ENCODE measurements around the gene MGMT. TPM values are rescaled to one million over a fixed set of nuclear protein-coding genes. Genes with fewer than 3 reads are reported as not detected.

Gene MGMT
- total and polyA plus RNA-seq, 2 donors (not counting 3 experiments of a cell fraction or from before 2014, with no cell fraction given), result 15.0 to 15.2 TPM

GRCh38 chr10:129719415-129719739 lies 252.3 kb downstream of the MGMT start:
- FAIRE-seq (no peak), DNase-seq (ENCODE audit: low read depth, low spot score) (no peak)
- ChIA-PET POLR2A (no interaction called here), CTCF (no interaction called here)
- H3K9me1 ChIP-seq (replicated peaks; ENCODE audit: control insufficient read depth, extremely low read depth, insufficient read depth, low read length), result no peaks in the 10 kb centered on the region
- H3K27ac ChIP-seq (ENCODE audit: insufficient read depth, low read depth, low read length), result no peak overlapping the region
- TF ChIP-seq CTCF (IDR thresholded peaks at IDR 0.05; ENCODE audit: extremely low read depth in 1 of 2, insufficient read depth in 1 of 2, low read depth in 1 of 2, low read length in 2 of 2) (no peak), POLR2A (IDR thresholded peaks at IDR 0.05; ENCODE audit: low read depth, low read length) (no peak)
- H3K36me3 ChIP-seq (ENCODE audit: control insufficient read depth in 2 of 2, extremely low read depth in 1 of 2, insufficient read depth in 2 of 2, low read length in 2 of 2), result no peaks in the 10 kb centered on the region
- no peaks in the 10 kb centered on the region for H3K79me2 ChIP-seq (ENCODE audit: control insufficient read depth, insufficient read depth, low read length)
- no peaks in the 10 kb centered on the region for H3K27me3 ChIP-seq (ENCODE audit: control insufficient read depth in 2 of 2, insufficient read depth in 2 of 2, low read length in 2 of 2)
- no peak overlapping the region for H3K4me3 ChIP-seq (replicated peaks in 1 of 3; ENCODE audit: insufficient read depth in 1 of 3, low read depth in 1 of 3, low read length in 3 of 3)
- dilution Hi-C loops (cut with MboI; ENCODE audit: extremely low pct_ligation_motif_present, low sequenced_read_pairs), result no loop called here
- no TSS peak for BruUV-seq (replicated peaks)
- H3K9me3 ChIP-seq (replicated peaks; ENCODE audit: control insufficient read depth, insufficient read depth, low read length), result peaks cover 3% of the 10 kb centered on the region
- no peaks in the 10 kb centered on the region for H4K20me1 ChIP-seq (replicated peaks; ENCODE audit: control insufficient read depth, extremely low read depth, insufficient read depth, low read length)
- no peak overlapping the region for H2AFZ ChIP-seq (ENCODE audit: low read depth, low read length)
- intact Hi-C loops (cut with micrococcal nuclease), result no loop called here
- H3K9ac ChIP-seq (replicated peaks; ENCODE audit: extremely low read depth, insufficient read depth, low read length), result no peak overlapping the region
- H3K4me2 ChIP-seq (ENCODE audit: insufficient read depth, low read length), result no peak overlapping the region
- H3K4me1 ChIP-seq (ENCODE audit: control insufficient read depth, extremely low read depth, insufficient read depth, low read length), result no peaks in the 10 kb centered on the region

DNA sequence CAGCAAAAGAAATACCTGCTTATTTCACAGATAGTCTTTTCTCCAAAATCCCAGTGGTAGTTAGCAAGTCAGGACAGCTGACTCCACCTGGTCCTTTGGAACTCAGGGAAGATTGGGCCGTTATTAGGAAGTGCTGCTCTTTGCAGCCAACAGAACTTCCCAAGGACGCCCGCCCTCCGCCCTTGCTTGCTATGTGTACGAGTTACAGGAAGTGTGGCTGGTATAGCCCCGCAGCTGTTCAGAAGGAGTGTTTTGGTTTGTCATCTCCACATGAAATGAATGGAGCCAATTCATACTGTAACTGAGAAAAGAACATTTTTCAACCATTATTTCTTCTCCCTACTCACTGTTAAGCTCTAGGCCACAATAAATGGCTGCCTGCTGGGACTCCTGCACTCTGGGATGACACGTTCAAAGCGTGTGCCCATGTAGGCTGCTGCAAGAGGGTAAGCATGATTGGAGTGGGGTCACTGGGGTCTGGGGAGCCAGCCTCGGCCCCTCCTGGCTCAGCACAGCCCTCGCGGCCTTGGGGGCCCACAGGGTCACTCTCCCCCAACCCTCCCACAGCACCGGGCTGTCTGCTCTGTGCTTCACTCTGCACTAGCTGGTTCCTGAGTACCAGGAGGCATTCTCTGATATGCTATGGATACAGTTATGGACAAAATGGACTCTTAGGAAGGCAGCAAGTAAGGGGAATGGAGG lies 253.0 kb downstream of the MGMT start:
- dilution Hi-C loops (cut with MboI; ENCODE audit: extremely low pct_ligation_motif_present, low sequenced_read_pairs), result no loop called here
- Histone ChIP-seq H3K27ac (ENCODE audit: insufficient read depth, low read depth, low read length) (no peak overlapping the region), H3K4me2 (ENCODE audit: insufficient read depth, low read length) (no peak overlapping the region), H4K20me1 (replicated peaks; ENCODE audit: control insufficient read depth, extremely low read depth, insufficient read depth, low read length) (no peaks in the 10 kb centered on the region), H2AFZ (ENCODE audit: low read depth, low read length) (no peak overlapping the region), H3K9me1 (replicated peaks; ENCODE audit: control insufficient read depth, extremely low read depth, insufficient read depth, low read length) (no peaks in the 10 kb centered on the region), H3K4me3 (replicated peaks in 1 of 3; ENCODE audit: insufficient read depth in 1 of 3, low read depth in 1 of 3, low read length in 3 of 3) (no peak overlapping the region), H3K4me1 (ENCODE audit: control insufficient read depth, extremely low read depth, insufficient read depth, low read length) (no peaks in the 10 kb centered on the region), H3K27me3 (ENCODE audit: control insufficient read depth in 2 of 2, insufficient read depth in 2 of 2, low read length in 2 of 2) (no peaks in the 10 kb centered on the region), H3K9me3 (replicated peaks; ENCODE audit: control insufficient read depth, insufficient read depth, low read length) (peaks cover 3% of the 10 kb centered on the region), H3K9ac (replicated peaks; ENCODE audit: extremely low read depth, insufficient read depth, low read length) (no peak overlapping the region), H3K36me3 (ENCODE audit: control insufficient read depth in 2 of 2, extremely low read depth in 1 of 2, insufficient read depth in 2 of 2, low read length in 2 of 2) (no peaks in the 10 kb centered on the region), H3K79me2 (ENCODE audit: control insufficient read depth, insufficient read depth, low read length) (no peaks in the 10 kb centered on the region)
- ChIA-PET POLR2A (no interaction called here), CTCF (no interaction called here)
- TF ChIP-seq FOS (IDR thresholded peaks at IDR 0.05; ENCODE audit: borderline replicate concordance, insufficient read depth, low read length) (no peak), EZH2 (IDR thresholded peaks at IDR 0.05; ENCODE audit: borderline replicate concordance, low read depth, low read length, severe bottlenecking) (no peak), JUN (IDR thresholded peaks at IDR 0.05; ENCODE audit: borderline replicate concordance, insufficient read depth, insufficient read length, low read depth) (no peak), MYC (IDR thresholded peaks at IDR 0.05; ENCODE audit: low read depth, low read length) (no peak), POLR2A (IDR thresholded peaks at IDR 0.05; ENCODE audit: low read depth, low read length) (no peak), GATA2 (IDR thresholded peaks at IDR 0.05; ENCODE audit: insufficient read depth, insufficient read length, low read depth, low read length) (no peak), CTCF (IDR thresholded peaks at IDR 0.05; ENCODE audit: extremely low read depth in 1 of 2, insufficient read depth in 1 of 2, low read depth in 1 of 2, low read length in 2 of 2) (no peak), MAX (IDR thresholded peaks at IDR 0.05; ENCODE audit: insufficient read depth, insufficient read length) (no peak), POLR2AphosphoS5 (IDR thresholded peaks at IDR 0.05; ENCODE audit: insufficient read depth, low read depth, low read length) (no peak)
- no TSS peak for BruUV-seq (replicated peaks)
- intact Hi-C loops (cut with micrococcal nuclease), result no loop called here
- no peak for DNase-seq (ENCODE audit: low read depth, low spot score)
- no peak for FAIRE-seq
